Activated gamma-delta T cell treated with anti-CD3 and anti-CD28 coated beads, Interleukin-2, amount 50 U/mL, for 16 hours (primary cell): Measurements from ENCODE around the gene NBPF1.
"Not testable (repeated sequence)": the region's sequence is repeated elsewhere in the genome, so short reads cannot be mapped to it uniquely, and the experiment has no call there.

Experiments used
- DNase-seq: peaks from one replicate; pipeline ENCODE4 v3.0.0-alpha.2; 2020; ENCODE audit warnings: low read depth

The NBPF1 gene

GRCh38 chr1:16621681-16622315, 8.4 kb upstream of the NBPF1 start:
- not testable (repeated sequence) for DNase-seq

- no peak for DNase-seq
These were observed 7.9 kb upstream of the NBPF1 start for GRCh38 chr1:16621300-16621658.

GRCh38 chr1:16619803-16620501, 6.6 kb upstream of the NBPF1 start:
- not testable (repeated sequence) for DNase-seq

GRCh38 chr1:16618719-16619118, 5.4 kb upstream of the NBPF1 start:
- no peak for DNase-seq

GRCh38 chr1:16617778-16618580, 4.6 kb upstream of the NBPF1 start:
- DNase-seq, result no peak

- DNase-seq, result no peak
These were observed 3.8 kb upstream of the NBPF1 start for GRCh38 chr1:16617114-16617631.

GRCh38 chr1:16615253-16616252, 2.2 kb upstream of the NBPF1 start:
- DNase-seq, result no peak

GRCh38 chr1:16614361-16615252, 1.2 kb upstream of the NBPF1 start:
- DNase-seq, result no peak

GRCh38 chr1:16612332-16613172, 812 bp downstream of the NBPF1 start:
- DNase-seq, result no peak

- DNase-seq, result not testable (repeated sequence)
These were observed 1.4 kb downstream of the NBPF1 start for GRCh38 chr1:16611981-16612331.

GRCh38 chr1:16611164-16611563, 2.2 kb downstream of the NBPF1 start:
- DNase-seq, result not testable (repeated sequence)

GRCh38 chr1:16610553-16610952, 2.8 kb downstream of the NBPF1 start:
- not testable (repeated sequence) for DNase-seq

- not testable (repeated sequence) for DNase-seq
These were observed 3.6 kb downstream of the NBPF1 start for GRCh38 chr1:16609761-16610160.

- no peak for DNase-seq
These were observed 4.4 kb downstream of the NBPF1 start for GRCh38 chr1:16608838-16609560.

GRCh38 chr1:16607853-16608815, 5.2 kb downstream of the NBPF1 start:
- DNase-seq, result not testable (repeated sequence)

- DNase-seq, result no peak
These were observed 5.9 kb downstream of the NBPF1 start for GRCh38 chr1:16607433-16607851.

- not testable (repeated sequence) for DNase-seq
These were observed 6.5 kb downstream of the NBPF1 start for GRCh38 chr1:16606666-16607432.
